Loucy (cell line): ENCODE measurements around the gene LRRK1.

Experiments
- H2AFZ ChIP-seq: fragments of 200-600 bp; sonication (generic); 2 replicates; pipeline ENCODE4 v1.6.0; 2016; ENCODE audit warnings: antibody characterized with exemption, mild to moderate bottlenecking, low read length, moderate library complexity
- H3F3A ChIP-seq: fragments of 200-600 bp; 2 replicates; pipeline ENCODE4 v1.6.0; 2016; ENCODE audit warnings: antibody characterized with exemption, low read depth, mild to moderate bottlenecking
- H3K27me3 ChIP-seq: fragments of 200-600 bp; sonication (generic); 2 replicates; pipeline ENCODE4 v1.6.1; 2014; ENCODE audit warnings: low read length, mild to moderate bottlenecking; ENCODE audit not compliant: insufficient read depth, poor library complexity, severe bottlenecking
- H3K36me3 ChIP-seq: fragments of 200-600 bp; sonication (generic); 2 replicates; pipeline ENCODE4 v1.6.1; 2016; ENCODE audit warnings: low read length; ENCODE audit not compliant: insufficient read depth
- H3K4me1 ChIP-seq: fragments of 200-600 bp; sonication (generic); 2 replicates; pipeline ENCODE4 v1.5.1; 2014; ENCODE audit warnings: low read length, mild to moderate bottlenecking; ENCODE audit not compliant: insufficient read depth, poor library complexity, severe bottlenecking
- H3K4me2 ChIP-seq: fragments of 200-600 bp; sonication (generic); 2 replicates; pipeline ENCODE4 v1.6.0; 2014; ENCODE audit warnings: antibody characterized with exemption, low read length, low read depth, mild to moderate bottlenecking; ENCODE audit not compliant: poor library complexity, severe bottlenecking
- H3K4me3 ChIP-seq: fragments of 200-600 bp; sonication (generic); 2 replicates; pipeline ENCODE4 v1.5.1; 2014; ENCODE audit warnings: low read length, mild to moderate bottlenecking, mixed read lengths; ENCODE audit not compliant: poor library complexity, severe bottlenecking
- H3K79me2 ChIP-seq: fragments of 200-600 bp; sonication (generic); 2 replicates; pipeline ENCODE4 v1.6.1; 2014; ENCODE audit warnings: low read length; ENCODE audit not compliant: insufficient read depth
- H3K9ac ChIP-seq: fragments of 200-600 bp; sonication (generic); 2 replicates; pipeline ENCODE4 v1.6.0; 2014; ENCODE audit warnings: mild to moderate bottlenecking, low read depth, low read length, moderate library complexity; ENCODE audit not compliant: poor library complexity, severe bottlenecking
- H3K9me2 ChIP-seq: fragments of 200-600 bp; sonication (generic); replicated peaks from 2 replicates; pipeline ENCODE4 v1.6.1; 2016; ENCODE audit warnings: low read depth, low read length, mixed read lengths
- H3K9me3 ChIP-seq: fragments of 200-600 bp; sonication (generic); 2 replicates; pipeline ENCODE4 v1.6.1; 2014; ENCODE audit warnings: mild to moderate bottlenecking, antibody characterized with exemption, low read length, low read depth; ENCODE audit not compliant: insufficient read depth
- H4K20me1 ChIP-seq: fragments of 200-600 bp; sonication (generic); 2 replicates; pipeline ENCODE4 v1.6.0; 2014; ENCODE audit warnings: antibody characterized with exemption, low read length, mild to moderate bottlenecking; ENCODE audit not compliant: insufficient read depth, poor library complexity, severe bottlenecking
- CTCF ChIP-seq: fragments of 200-600 bp; sonication (generic); conservative IDR thresholded peaks from 2 replicates; pipeline ENCODE4 v1.5.1; 2014; ENCODE audit warnings: mild to moderate bottlenecking, antibody characterized with exemption, low read length
- EZH2phosphoT487 ChIP-seq: fragments of 200-600 bp; IDR thresholded peaks from 2 replicates; pipeline ENCODE4 v1.6.1; 2018; ENCODE audit warnings: antibody characterized with exemption, mild to moderate bottlenecking, moderate library complexity, borderline replicate concordance

Gene LRRK1

GRCh38 chr15:101105059-101105891 is 186.1 kb downstream of the LRRK1 start:
- no peaks in the 10 kb centered on the region for H3K36me3 ChIP-seq
- H2AFZ ChIP-seq, result no peak overlapping the region
- no peaks in the 10 kb centered on the region for H3K27me3 ChIP-seq
- H3K4me2 ChIP-seq, result no peak overlapping the region
- no peak overlapping the region for H3K4me3 ChIP-seq
- no peaks in the 10 kb centered on the region for H3K9me2 ChIP-seq
- no peaks in the 10 kb centered on the region for H3K79me2 ChIP-seq
- H3K9me3 ChIP-seq, result no peaks in the 10 kb centered on the region
- no peak overlapping the region for H3K9ac ChIP-seq
- peaks cover 25% of the 10 kb centered on the region for H3K4me1 ChIP-seq
- no peaks in the 10 kb centered on the region for H4K20me1 ChIP-seq
- no peaks in the 10 kb centered on the region for H3F3A ChIP-seq
- TF ChIP-seq EZH2phosphoT487 (no peak), CTCF (no peak)

GRCh38 chr15:101107101-101107500 is 187.9 kb downstream of the LRRK1 start:
- no peaks in the 10 kb centered on the region for H3K27me3 ChIP-seq
- no peak overlapping the region for H3K4me2 ChIP-seq
- no peak overlapping the region for H2AFZ ChIP-seq
- no peak overlapping the region for H3K4me3 ChIP-seq
- no peaks in the 10 kb centered on the region for H3K79me2 ChIP-seq
- no peaks in the 10 kb centered on the region for H4K20me1 ChIP-seq
- H3K9me2 ChIP-seq, result no peaks in the 10 kb centered on the region
- TF ChIP-seq CTCF (no peak), EZH2phosphoT487 (no peak)
- H3K9ac ChIP-seq, result no peak overlapping the region
- H3K9me3 ChIP-seq, result no peaks in the 10 kb centered on the region
- no peaks in the 10 kb centered on the region for H3F3A ChIP-seq
- H3K4me1 ChIP-seq, result peaks cover 23% of the 10 kb centered on the region
- H3K36me3 ChIP-seq, result no peaks in the 10 kb centered on the region

- H2AFZ ChIP-seq, result no peak overlapping the region
- TF ChIP-seq CTCF (no peak), EZH2phosphoT487 (no peak)
- H3K79me2 ChIP-seq, result no peaks in the 10 kb centered on the region
- peaks cover 17% of the 10 kb centered on the region for H3K4me1 ChIP-seq
- no peaks in the 10 kb centered on the region for H3F3A ChIP-seq
- H3K9me3 ChIP-seq, result no peaks in the 10 kb centered on the region
- no peaks in the 10 kb centered on the region for H3K9me2 ChIP-seq
- H3K9ac ChIP-seq, result no peak overlapping the region
- H3K4me2 ChIP-seq, result no peak overlapping the region
- H3K4me3 ChIP-seq, result no peak overlapping the region
- H4K20me1 ChIP-seq, result no peaks in the 10 kb centered on the region
- H3K27me3 ChIP-seq, result no peaks in the 10 kb centered on the region
- H3K36me3 ChIP-seq, result no peaks in the 10 kb centered on the region
Measured at GRCh38 chr15:101107625-101108460, 188.7 kb downstream of the LRRK1 start.
